Left renal cortex interstitium (tissue), 4 donors: Measurements from ENCODE around the gene COL23A1. TPM values are rescaled to one million over a fixed set of nuclear protein-coding genes. Genes with fewer than 3 reads are reported as not detected.

Source experiments
- DNase-seq, 4 donors: peaks; one replicate each; pipeline ENCODE4 v3.0.0-alpha.2; 2013; ENCODE audit warnings: low read depth in 4 of 4, low spot score in 2 of 4, missing footprints in 1 of 4
- polyA plus RNA-seq, 4 donors: library from polyadenylated mRNA; unstranded; fragments of 120-200 nt; gene quantifications; one replicate each; pipeline ENCODE4 v1.2.1, GENCODE V29; 2013; ENCODE audit not compliant: insufficient read length in 4 of 4

Gene COL23A1
- polyA plus RNA-seq, 4 donors = 4.4 to 8.8 (median 8.3) TPM

GRCh38 chr5:178416206-178416882 lies 173.8 kb downstream of the COL23A1 start:
- no peak for DNase-seq

GRCh38 chr5:178415353-178415752 lies 174.8 kb downstream of the COL23A1 start:
- no peak for DNase-seq

GRCh38 chr5:178413988-178414387 lies 176.2 kb downstream of the COL23A1 start:
- no peak for DNase-seq

GRCh38 chr5:178411083-178411482 lies 179.1 kb downstream of the COL23A1 start:
- DNase-seq = no peak

GRCh38 chr5:178407646-178408045 lies 182.5 kb downstream of the COL23A1 start:
- no peak for DNase-seq

- no peak for DNase-seq
Observed at GRCh38 chr5:178404987-178405386, 185.2 kb downstream of the COL23A1 start.

GRCh38 chr5:178403956-178404600 lies 186.1 kb downstream of the COL23A1 start:
- DNase-seq = no peak

GRCh38 chr5:178403351-178403750 lies 186.8 kb downstream of the COL23A1 start:
- DNase-seq = no peak

- DNase-seq = no peak
Observed at GRCh38 chr5:178399701-178400095, 190.5 kb downstream of the COL23A1 start.

GRCh38 chr5:178398901-178399700 lies 191.1 kb downstream of the COL23A1 start:
- DNase-seq = no peak

GRCh38 chr5:178396796-178397720 lies 193.1 kb downstream of the COL23A1 start:
- DNase-seq = peak in 1 of 4 donors; percentile 65

- no peak for DNase-seq
Observed at GRCh38 chr5:178394074-178394473, 196.1 kb downstream of the COL23A1 start.

- no peak for DNase-seq
Observed at GRCh38 chr5:178392931-178393394, 197.2 kb downstream of the COL23A1 start.

- DNase-seq = no peak
Observed at GRCh38 chr5:178392386-178392785, 197.8 kb downstream of the COL23A1 start.

GRCh38 chr5:178391480-178391879 lies 198.7 kb downstream of the COL23A1 start:
- DNase-seq = no peak

GRCh38 chr5:178389796-178390195 lies 200.4 kb downstream of the COL23A1 start:
- no peak for DNase-seq

GRCh38 chr5:178389026-178389729 lies 201.0 kb downstream of the COL23A1 start:
- no peak for DNase-seq

GRCh38 chr5:178388386-178389025 lies 201.7 kb downstream of the COL23A1 start:
- DNase-seq = no peak

GRCh38 chr5:178387856-178388190 lies 202.4 kb downstream of the COL23A1 start:
- no peak for DNase-seq
